GM18499 (cell line): ENCODE results near the gene ZFPM1.

Experiments used
- ATAC-seq: cut with Tn5 transposase; IDR thresholded peaks from one replicate; pipeline ENCODE4 v1.9.1; 2021; ENCODE audit warnings: moderate number of reproducible peaks; ENCODE audit not compliant: insufficient read depth, unreplicated experiment

ZFPM1 gene

GRCh38 chr16:88524274-88524972 is 71.3 kb downstream of the ZFPM1 start:
- ATAC-seq: no peak

- no peak for ATAC-seq
Measured at GRCh38 chr16:88524973-88525662, 72.0 kb downstream of the ZFPM1 start.

GRCh38 chr16:88525663-88525990 is 72.5 kb downstream of the ZFPM1 start:
- ATAC-seq: no peak

- ATAC-seq: no peak
Measured at GRCh38 chr16:88526008-88526905, 73.2 kb downstream of the ZFPM1 start.

- no peak for ATAC-seq
Measured at GRCh38 chr16:88526906-88527185, 73.8 kb downstream of the ZFPM1 start.

GRCh38 chr16:88527186-88527936 is 74.3 kb downstream of the ZFPM1 start:
- ATAC-seq: no peak

GRCh38 chr16:88527937-88528743 is 75.1 kb downstream of the ZFPM1 start:
- no peak for ATAC-seq

- ATAC-seq: no peak
Measured at GRCh38 chr16:88528902-88529318, 75.8 kb downstream of the ZFPM1 start.

- ATAC-seq: no peak
Measured at GRCh38 chr16:88529596-88529995, 76.5 kb downstream of the ZFPM1 start.

GRCh38 chr16:88530051-88530857 is 77.2 kb downstream of the ZFPM1 start:
- no peak for ATAC-seq

- ATAC-seq: no peak
Measured at GRCh38 chr16:88530858-88531203, 77.8 kb downstream of the ZFPM1 start.

GRCh38 chr16:88531346-88531745 is 78.3 kb downstream of the ZFPM1 start:
- no peak for ATAC-seq

- no peak for ATAC-seq
Measured at GRCh38 chr16:88531931-88532433, 78.9 kb downstream of the ZFPM1 start.

GRCh38 chr16:88532434-88533241 is 79.6 kb downstream of the ZFPM1 start:
- no peak for ATAC-seq

- no peak for ATAC-seq
Measured at GRCh38 chr16:88533381-88533917, 80.4 kb downstream of the ZFPM1 start.

GRCh38 chr16:88533932-88534637 is 81.0 kb downstream of the ZFPM1 start:
- ATAC-seq: no peak

GRCh38 chr16:88534638-88535190 is 81.6 kb downstream of the ZFPM1 start:
- ATAC-seq: no peak
